SK-MEL-5 (cell line): ENCODE results near the gene CMTM1. TPM values are rescaled to one million over a fixed set of nuclear protein-coding genes. Genes with fewer than 3 reads are reported as not detected.
"Not testable (repeated sequence)": the region's sequence is repeated elsewhere in the genome, so short reads cannot be mapped to it uniquely, and the experiment has no call there.

ENCODE experiments used
- DNase-seq: peaks from one replicate; pipeline ENCODE4 v3.0.0-alpha.2; 2016; ENCODE audit warnings: low read depth, low spot score
- in situ Hi-C: cut with HindIII; loops from 2 replicates; pipeline ENCODE4 v1.10.0; 2016; ENCODE audit warnings: low sequenced_read_pairs, high pct_unique_total_duplicates, low pct_unique_long_range_greater_than_20kb
- total RNA-seq: library from RNA; depleted of rRNA; stranded (reverse); fragments of >200 nt; shearing (Covaris generic); gene quantifications from 2 replicates; pipeline ENCODE4 v1.2.3, GENCODE V29; 2014

The CMTM1 gene
- total RNA-seq, 1 experiment from 2014 or later, result 1.1 TPM

DNA sequence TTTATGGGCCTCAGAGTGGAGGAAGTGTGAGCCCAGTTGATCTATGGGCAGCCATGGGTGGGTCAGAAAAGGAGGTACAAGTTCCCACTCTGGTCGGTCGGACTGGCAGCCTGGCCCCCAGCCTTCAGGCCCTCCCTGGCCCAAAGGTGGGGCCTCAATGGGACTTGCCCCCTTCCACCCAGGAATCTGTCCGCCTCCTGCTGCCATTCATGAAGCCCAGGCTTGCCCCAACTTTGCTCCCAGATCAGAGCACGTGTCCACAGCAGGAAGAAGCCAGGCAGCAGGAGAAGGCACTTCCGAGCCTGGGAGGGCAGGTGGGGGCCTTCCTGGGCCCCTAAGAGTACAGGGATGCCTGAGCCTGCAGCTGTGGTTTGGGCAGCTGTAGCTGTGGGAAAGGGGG is 35.2 kb downstream of the CMTM1 start:
- in situ Hi-C loops, result no loop called here

GRCh38 chr16:66603537-66604375 is 37.5 kb downstream of the CMTM1 start:
- DNase-seq, result peak; percentile 68
- in situ Hi-C loops, result no loop called here

More for the DNA sequence above, 35.2 kb downstream of the CMTM1 start:
- DNase-seq, result no peak

DNA sequence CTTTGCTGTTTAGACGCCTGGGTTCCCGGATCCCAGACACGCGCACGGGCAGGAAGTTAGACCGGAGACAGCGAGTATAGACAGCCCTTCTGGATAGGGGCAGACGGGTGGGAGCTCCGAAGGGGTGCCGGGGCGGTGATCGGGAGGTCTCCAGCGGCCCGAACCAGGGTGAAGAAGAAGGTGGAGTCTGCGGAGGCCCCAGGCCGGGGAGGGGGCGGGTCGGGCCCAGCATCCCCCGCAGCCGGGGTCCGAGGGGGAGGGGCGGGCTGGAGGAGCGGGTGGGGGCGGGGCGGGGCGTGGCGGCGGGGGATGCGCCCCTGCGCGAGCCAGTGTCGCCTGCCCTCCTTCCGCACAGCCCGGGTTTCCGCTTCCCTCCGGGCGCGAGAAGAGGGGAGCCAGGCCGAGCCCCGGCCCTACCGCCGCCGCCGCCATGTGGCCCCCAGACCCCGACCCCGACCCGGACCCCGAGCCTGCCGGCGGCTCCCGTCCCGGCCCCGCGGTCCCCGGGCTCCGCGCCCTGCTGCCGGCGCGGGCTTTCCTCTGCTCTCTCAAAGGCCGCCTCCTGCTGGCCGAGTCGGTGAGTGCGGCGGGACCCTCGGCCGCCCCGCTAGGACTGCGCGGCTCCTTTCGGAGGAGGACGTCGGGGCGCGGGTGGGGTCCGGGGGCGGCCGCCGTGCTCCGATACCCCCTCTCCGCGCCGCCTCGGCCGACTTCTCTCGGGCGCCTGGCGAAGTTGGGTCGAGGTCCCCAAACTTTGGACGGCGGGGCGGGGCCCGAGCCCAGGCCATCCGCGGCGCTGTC is 38.3 kb downstream of the CMTM1 start, which contains the start of gene CMTM3:
CMTM3 (plus strand) TSS at position 329 of the 801 bp plus-strand sequence; CDS start at position 431, 102 bp downstream.
- DNase-seq, result peak; percentile 52
- in situ Hi-C loops, result no loop called here

GRCh38 chr16:66605177-66605978 is 39.1 kb downstream of the CMTM1 start:
- in situ Hi-C loops, result no loop called here
- DNase-seq, result no peak

- in situ Hi-C loops, result no loop called here
- no peak for DNase-seq
These were observed 39.9 kb downstream of the CMTM1 start for GRCh38 chr16:66605979-66606751.

- peak; percentile 85 for DNase-seq
- in situ Hi-C loops, result no loop called here
These were observed 42.3 kb downstream of the CMTM1 start for GRCh38 chr16:66608241-66609138.

- in situ Hi-C loops, result no loop called here
- no peak for DNase-seq
These were observed 42.9 kb downstream of the CMTM1 start for GRCh38 chr16:66609139-66609510.

DNA sequence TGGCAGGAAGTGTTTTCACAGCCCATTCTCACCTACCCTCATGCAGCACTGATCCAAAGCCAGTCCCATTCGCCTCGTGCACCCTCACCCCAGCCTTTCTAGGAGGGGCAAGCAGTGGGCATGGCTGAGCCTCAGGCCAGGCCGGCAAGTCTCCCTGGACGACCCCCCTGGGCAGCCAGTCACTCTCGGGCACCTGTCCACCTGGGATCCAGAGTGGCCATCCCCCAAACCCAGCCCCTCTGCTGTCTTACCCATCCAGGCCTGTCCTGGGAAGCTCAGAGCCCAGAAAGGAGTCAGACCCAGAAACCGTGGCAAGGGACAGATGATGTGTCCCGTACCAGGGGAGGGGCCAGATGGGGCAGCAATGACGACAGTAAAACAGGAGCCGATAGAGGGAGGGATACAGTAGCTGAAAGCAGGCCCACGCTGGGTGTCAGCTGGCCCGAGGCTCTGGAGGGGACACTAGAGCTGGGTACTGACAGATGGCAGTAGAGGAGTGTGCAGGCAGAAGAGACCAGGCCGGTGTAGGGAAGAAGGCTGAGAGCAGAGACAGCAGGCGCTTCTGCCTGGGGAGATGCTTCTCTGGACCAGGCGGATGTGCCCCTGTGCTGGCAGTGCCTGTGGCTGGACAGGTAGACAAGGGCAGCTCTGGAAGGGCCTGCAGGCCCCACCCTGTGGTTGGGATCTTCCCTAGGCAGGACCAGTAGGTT is 44.0 kb downstream of the CMTM1 start:
- DNase-seq, result no peak
- in situ Hi-C loops, result no loop called here

DNA sequence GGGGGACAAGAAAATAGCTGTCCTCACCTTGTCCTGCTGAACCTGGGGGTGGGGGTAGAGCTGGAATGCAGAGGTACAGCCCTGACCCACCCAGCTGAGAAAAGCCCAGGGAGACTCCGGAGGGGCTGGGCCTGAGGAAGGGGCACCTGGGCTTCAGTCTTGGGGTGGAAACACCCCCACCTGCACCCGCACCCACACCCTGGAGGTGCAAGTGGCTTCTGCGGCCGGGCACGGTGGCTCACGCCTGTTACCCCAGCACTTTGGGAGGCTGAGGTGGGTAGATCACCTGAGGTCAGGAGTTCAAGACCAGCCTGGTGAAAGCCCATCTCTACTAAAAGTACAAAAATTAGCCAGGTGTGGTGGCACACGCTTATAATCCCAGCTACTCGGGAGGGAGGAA is 45.7 kb downstream of the CMTM1 start:
- in situ Hi-C loops, DNase-seq: not testable (repeated sequence)

GRCh38 chr16:66612422-66612821 is 46.2 kb downstream of the CMTM1 start:
- no peak for DNase-seq
- in situ Hi-C loops, result no loop called here

GRCh38 chr16:66614161-66614802 is 48.0 kb downstream of the CMTM1 start:
- in situ Hi-C loops, result no loop called here
- no peak for DNase-seq

- in situ Hi-C loops, result no loop called here
- no peak for DNase-seq
These were observed 49.9 kb downstream of the CMTM1 start for GRCh38 chr16:66616169-66616568.

DNA sequence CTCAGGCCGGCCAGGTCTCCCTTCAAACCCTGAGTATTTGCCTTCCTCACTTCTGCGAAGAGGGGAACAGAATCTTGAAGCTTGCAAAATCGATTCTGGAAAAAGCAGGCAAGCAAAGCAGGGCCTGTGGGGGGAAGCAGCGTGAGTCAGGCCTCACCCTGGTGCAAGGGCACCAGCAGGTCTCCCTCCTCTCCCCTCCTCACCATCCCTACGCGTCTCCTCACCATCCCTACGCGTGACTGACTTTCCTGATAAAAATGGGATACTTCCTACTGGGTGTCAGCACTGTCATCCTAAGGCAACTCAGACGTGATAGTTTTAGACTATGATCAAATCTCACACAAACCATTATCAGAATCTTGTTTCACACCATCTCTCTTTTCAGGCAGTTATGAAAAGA is 50.4 kb downstream of the CMTM1 start:
- in situ Hi-C loops, result no loop called here
- DNase-seq, result no peak

GRCh38 chr16:66617010-66617434 is 50.8 kb downstream of the CMTM1 start:
- DNase-seq, result no peak
- in situ Hi-C loops, result no loop called here

DNA sequence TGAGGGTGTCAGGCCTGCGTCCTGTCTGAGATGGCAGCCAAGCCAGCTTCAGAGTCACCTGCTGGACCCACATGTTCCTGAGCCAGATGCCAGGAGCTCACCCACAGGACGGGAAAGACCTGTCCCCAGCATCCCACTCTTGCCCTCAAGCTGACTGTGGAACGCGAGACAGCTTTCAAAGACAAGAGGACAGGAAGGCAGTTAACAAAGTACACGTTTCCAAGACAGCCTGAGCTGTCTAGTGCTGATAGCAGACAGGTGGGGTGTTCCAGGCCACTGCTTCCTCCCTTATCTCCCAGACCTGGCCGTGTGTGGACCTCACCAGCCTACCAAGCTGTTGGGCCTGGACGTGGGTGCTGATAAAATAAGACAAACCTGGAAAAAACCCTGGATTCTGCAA is 51.5 kb downstream of the CMTM1 start:
- in situ Hi-C loops, result no loop called here

More for the DNA sequence above, 51.5 kb downstream of the CMTM1 start:
- no peak for DNase-seq
